22Rv1 (cell line): ENCODE results near the gene ATP5MC3.
A peak's percentile ranks its signal among the peaks of the same experiment; 100 is the strongest.
"Not testable (repeated sequence)": the region's sequence is repeated elsewhere in the genome, so short reads cannot be mapped to it uniquely, and the experiment has no call there.

Experiments
- H3K27ac ChIP-seq: fragments of 450-650 bp; 2 replicates; pipeline ENCODE4 v1.5.1; 2017
- CTCF ChIP-seq: fragments of 450-650 bp; IDR thresholded peaks from 2 replicates; pipeline ENCODE4 v1.5.1; 2017; ENCODE audit warnings: mild to moderate bottlenecking
- ZFX ChIP-seq: fragments of 450-650 bp; IDR thresholded peaks from 2 replicates; pipeline ENCODE4 v1.6.1; 2017; ENCODE audit warnings: antibody characterized with exemption, borderline replicate concordance

Gene ATP5MC3

GRCh38 chr2:175181104-175181876, at the start of gene ATP5MC3:
ATP5MC3 (minus strand) TSS chr2:175181710; CDS start chr2:175181393, 317 bp downstream.
- H3K27ac ChIP-seq = peak within 1 kb of the TSS; percentile 78
- no peak for TF ChIP-seq ZFX
- no peak for TF ChIP-seq CTCF

- H3K27ac ChIP-seq = not testable (repeated sequence)
These were observed 47.1 kb upstream of the ATP5MC3 start for GRCh38 chr2:175228601-175229000.

- H3K27ac ChIP-seq = no peak overlapping the region
- TF ChIP-seq CTCF (no peak), ZFX (no peak)
These were observed 46.7 kb upstream of the ATP5MC3 start for GRCh38 chr2:175228179-175228578.

- TF ChIP-seq CTCF = no peak
- TF ChIP-seq ZFX = no peak
- H3K27ac ChIP-seq = no peak overlapping the region
These were observed 45.9 kb upstream of the ATP5MC3 start for GRCh38 chr2:175227393-175227792.

GRCh38 chr2:175220075-175220474, 38.6 kb upstream of the ATP5MC3 start:
- no peak overlapping the region for H3K27ac ChIP-seq
- no peak for TF ChIP-seq CTCF
- TF ChIP-seq ZFX = no peak

GRCh38 chr2:175218551-175218950, 37.0 kb upstream of the ATP5MC3 start:
- TF ChIP-seq CTCF = no peak
- no peak for TF ChIP-seq ZFX

GRCh38 chr2:175207741-175208438, 26.4 kb upstream of the ATP5MC3 start:
- no peak for TF ChIP-seq CTCF
- no peak for TF ChIP-seq ZFX
- no peak overlapping the region for H3K27ac ChIP-seq

More at GRCh38 chr2:175218551-175218950, 37.0 kb upstream of the ATP5MC3 start:
- no peak overlapping the region for H3K27ac ChIP-seq
